ENCODE measurements around the gene PCTP.

Gene PCTP

DNA sequence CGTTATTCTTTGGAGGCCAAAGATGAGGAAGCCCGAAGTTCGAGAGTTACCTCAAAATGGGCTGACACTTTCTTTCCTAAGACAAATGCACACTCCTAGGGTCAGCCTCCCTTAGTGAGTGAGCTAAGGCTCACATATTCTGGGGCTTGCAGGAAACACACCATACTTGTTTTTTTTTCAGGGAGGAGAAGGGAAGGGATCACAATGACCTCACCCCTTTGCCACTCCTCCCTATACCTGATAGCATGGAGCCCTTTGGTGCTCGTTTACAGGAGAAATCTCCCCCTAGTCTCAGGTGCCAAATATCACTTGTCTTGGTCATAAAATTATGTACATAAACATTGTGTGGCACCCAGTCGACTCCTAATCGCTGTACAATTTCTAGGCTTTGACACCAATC is 23.6 kb upstream of the PCTP start:
- H3K4me3 ChIP-seq (ENCODE audit: low read depth, low read length), result no peak overlapping the region

- no peak overlapping the region for H3K4me3 ChIP-seq (ENCODE audit: low read depth, low read length)
These were observed 22.9 kb upstream of the PCTP start for GRCh38 chr17:55727920-55728319.

- H3K4me3 ChIP-seq (ENCODE audit: low read depth, low read length), result no peak overlapping the region
These were observed 22.5 kb upstream of the PCTP start for GRCh38 chr17:55728361-55728760.

- no peak overlapping the region for H3K4me3 ChIP-seq (ENCODE audit: low read depth, low read length)
These were observed 22.0 kb upstream of the PCTP start for GRCh38 chr17:55728833-55729232.

- no peak overlapping the region for H3K4me3 ChIP-seq (ENCODE audit: low read depth, low read length)
These were observed 21.4 kb upstream of the PCTP start for GRCh38 chr17:55729484-55729883.

GRCh38 chr17:55730380-55730779 is 20.5 kb upstream of the PCTP start:
- H3K4me3 ChIP-seq (ENCODE audit: low read depth, low read length), result no peak overlapping the region

DNA sequence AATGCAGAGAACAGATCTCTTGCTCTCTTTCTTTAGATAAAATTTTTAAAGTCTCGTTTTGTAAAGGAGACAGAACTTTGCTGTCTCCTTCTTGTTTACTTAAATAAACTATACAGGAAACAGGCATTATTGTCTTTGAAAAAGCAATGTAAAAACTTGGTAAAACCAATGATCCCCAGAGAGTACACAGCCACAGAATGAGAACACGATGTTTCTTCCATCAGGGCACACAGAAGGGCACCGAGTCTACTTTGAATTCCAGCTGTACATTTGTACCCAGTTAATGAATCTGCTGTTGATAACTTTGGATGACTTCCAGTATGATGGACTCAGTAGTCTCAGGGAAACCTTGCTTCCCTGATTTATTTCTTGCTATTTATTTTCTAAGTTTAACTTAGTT is 20.0 kb upstream of the PCTP start:
- no peak overlapping the region for H3K4me3 ChIP-seq (ENCODE audit: low read depth, low read length)

- no peak overlapping the region for H3K4me3 ChIP-seq (ENCODE audit: low read depth, low read length)
These were observed 19.1 kb upstream of the PCTP start for GRCh38 chr17:55731586-55732250.

GRCh38 chr17:55734128-55734781 is 16.6 kb upstream of the PCTP start:
- H3K4me3 ChIP-seq (ENCODE audit: low read depth, low read length), result no peak overlapping the region

- H3K4me3 ChIP-seq (ENCODE audit: low read depth, low read length), result no peak overlapping the region
These were observed 15.0 kb upstream of the PCTP start for GRCh38 chr17:55735731-55736405.

DNA sequence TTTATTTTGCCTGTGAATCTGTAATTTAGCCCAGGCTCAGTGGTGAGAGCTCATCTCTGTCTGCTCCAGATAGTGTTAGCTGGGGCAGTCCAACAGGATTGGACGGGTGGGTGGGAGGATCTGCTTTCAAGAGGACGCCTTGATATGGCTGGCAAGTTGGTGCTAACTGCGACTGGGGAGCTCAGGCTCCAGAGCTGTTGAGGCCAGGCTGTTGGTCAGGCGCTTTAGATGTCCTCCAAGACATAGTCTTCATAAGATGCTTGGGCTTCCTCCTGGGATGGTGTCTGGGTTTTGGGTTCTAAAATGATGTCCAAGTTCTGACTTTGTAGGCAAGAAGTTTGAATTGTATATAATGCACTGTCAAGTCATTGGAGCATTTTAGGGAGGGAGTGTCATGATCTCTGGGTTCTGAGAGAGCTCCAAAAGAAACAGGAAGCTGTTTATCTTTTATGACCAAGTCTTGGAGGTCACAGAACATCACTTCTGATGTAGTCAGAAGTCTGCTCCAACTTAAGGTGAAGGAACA is 12.8 kb upstream of the PCTP start:
- no peak overlapping the region for H3K4me3 ChIP-seq (ENCODE audit: low read depth, low read length)

DNA sequence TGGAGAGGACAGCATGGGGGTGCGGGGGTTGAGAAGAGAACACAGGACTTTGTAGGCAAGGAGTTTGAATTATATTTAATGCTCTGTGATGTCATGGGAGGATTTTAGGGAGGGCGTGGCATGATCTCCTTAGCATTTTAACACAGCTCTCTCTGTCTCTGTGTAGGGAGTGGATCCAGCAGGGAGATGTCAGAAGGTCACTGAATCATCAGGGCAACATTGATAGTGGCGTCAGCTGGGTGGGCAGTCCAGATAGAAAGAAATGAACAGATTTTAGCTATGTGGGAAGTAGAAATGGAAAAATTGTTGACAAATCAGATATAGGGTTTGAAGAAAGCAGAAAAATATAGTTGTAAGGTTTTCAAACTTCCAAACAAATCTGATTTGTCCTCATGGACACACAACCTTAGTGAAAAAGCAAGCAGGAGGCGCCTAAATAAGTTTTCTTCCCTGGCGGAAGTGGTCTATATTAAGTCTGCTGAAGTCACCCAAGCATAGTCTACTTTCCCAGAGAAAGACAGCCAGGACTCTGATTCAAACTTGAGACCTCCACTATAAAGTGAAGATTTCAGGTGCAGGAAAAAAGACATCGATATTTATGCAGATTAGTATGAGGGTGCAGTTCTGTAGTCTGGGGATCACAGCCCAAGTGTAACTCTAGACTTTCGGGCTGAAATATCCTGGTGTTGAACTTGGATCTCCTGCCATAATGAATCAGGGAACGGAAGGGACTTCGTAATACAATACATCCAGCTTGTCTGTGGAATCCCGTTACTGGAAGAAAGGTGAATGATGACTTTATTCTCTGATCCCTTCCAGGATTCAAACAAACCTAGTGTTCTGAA is 10.1 kb upstream of the PCTP start:
- no peak overlapping the region for H3K4me3 ChIP-seq (ENCODE audit: low read depth, low read length)

- H3K4me3 ChIP-seq (ENCODE audit: low read depth, low read length), result no peak overlapping the region
These were observed 9.5 kb upstream of the PCTP start for GRCh38 chr17:55741356-55741700.

DNA sequence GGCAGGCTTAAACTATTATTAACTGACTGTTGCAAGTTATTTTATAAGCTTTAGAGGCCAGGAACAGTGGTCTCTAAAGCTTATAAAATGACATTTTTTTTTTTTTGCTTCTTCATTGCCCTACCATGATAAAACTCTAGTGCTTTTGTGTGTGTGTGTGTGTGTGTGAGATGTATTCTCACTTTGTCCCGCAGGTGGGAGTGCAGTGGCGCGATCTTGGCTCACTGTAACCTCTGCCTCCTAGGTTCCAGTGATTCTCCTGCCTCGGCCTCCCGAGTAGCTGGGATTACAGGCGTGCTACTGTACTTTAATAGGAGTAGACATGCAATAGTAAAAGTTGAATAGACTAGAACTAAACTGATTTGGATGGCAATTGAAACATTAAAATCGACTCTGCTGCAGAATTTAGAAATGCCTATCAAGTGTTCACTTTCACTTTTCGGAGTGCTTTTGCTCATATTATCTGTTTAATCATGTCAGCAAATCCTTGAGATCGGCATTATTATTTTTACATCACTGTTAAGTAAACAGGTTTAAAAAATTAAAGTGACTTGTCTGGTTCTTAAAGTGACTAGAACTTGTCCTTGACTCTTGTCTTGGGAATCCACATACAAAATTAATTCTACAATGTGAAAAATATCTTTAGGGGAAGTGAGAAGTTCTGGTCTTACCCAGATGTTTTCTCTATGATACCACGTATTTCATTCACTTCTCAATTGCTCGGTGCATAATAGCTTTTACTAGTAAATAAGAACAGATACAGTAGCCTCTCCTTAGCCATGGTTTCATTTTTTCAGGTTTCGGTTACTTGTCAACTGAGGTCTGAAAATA is 8.4 kb upstream of the PCTP start:
- H3K4me3 ChIP-seq (ENCODE audit: low read depth, low read length), result no peak overlapping the region

DNA sequence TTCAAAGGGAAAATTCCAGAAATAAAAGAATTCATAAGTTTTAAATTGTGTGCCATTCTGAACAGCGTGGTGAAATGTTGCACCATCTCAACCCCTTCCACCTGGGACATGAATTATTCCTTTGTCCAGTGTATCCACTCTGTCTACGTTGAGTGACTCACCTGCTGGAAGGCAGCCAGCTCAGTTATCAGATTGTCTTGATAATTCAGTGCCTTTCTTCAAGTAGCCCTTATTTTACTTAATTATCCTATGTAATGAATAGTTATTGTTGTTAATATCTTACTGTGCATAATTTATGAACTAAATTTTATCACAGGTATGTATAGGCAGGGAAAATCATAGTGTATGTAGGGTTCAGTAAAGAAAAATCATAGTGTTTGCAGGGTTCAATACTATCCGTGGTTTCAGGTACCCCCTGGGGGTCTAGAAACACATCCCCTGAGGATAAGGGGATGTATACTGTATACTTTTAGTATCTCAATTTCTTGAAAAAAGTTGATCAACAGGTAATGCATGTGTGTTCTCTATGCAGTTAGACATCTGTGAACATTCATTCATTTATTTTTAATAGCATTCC is 7.7 kb upstream of the PCTP start:
- H3K4me3 ChIP-seq (ENCODE audit: low read depth, low read length), result no peak overlapping the region

DNA sequence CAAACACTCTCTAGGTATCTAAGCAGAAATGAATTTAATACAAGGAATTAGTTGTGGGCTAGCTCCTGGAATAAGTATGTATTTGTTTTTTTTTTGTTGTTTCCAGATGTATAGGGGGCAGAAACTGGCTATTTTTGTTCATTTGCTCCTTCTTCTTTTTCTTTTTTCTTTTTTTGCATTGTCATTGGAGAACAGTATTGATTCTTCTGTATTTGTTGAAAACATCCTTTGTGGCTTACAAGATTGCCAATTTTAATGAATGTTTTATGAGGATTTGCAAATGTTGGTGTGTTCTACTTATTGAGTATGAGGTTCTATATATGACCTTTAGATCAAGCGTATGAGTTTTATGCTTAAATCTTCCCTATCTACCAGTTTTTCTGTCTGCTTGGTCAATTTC is 5.6 kb upstream of the PCTP start:
- H3K4me3 ChIP-seq (ENCODE audit: low read depth, low read length), result no peak overlapping the region

DNA sequence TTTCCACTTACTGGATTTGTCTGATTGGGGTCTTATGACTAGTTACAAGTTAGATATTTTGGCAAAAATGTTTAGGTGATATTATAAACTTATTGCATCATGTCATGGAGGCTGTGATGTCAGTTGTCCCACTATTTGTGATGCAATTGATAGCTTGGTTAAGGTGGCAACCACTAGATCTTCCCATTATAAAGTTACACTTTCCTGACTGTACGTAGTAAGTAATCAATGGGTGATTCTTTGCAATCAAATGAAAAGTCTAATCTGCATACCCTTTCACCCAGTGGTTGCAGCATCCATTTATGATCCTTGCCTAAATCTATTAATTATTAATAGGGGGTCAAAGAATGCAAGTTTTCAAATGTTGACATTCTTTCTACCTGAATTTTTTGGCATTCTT is 4.4 kb upstream of the PCTP start:
- H3K4me3 ChIP-seq (ENCODE audit: low read depth, low read length), result no peak overlapping the region

- H3K4me3 ChIP-seq (ENCODE audit: low read depth, low read length), result no peak overlapping the region
These were observed 3.6 kb upstream of the PCTP start for GRCh38 chr17:55747209-55747608.

DNA sequence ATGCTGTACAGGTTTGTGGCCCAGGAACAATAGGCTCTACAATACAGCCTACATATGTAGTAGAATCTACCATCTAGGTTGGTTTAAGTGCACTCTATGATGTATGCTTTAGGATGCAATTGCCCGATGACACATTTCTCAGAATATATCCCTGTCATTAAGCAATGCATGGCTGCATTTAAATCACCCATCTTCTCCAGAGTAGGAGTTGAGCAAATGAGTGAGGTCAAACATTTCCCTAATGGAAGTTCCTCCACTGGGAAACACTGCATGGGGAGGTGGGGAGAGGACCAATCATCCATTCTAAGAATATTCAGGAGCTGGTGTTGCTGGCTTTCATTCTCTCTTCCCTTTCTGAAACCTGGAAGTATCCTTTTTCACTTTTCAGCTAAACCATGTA is 2.0 kb upstream of the PCTP start:
- no peak overlapping the region for H3K4me3 ChIP-seq (ENCODE audit: low read depth, low read length)

DNA sequence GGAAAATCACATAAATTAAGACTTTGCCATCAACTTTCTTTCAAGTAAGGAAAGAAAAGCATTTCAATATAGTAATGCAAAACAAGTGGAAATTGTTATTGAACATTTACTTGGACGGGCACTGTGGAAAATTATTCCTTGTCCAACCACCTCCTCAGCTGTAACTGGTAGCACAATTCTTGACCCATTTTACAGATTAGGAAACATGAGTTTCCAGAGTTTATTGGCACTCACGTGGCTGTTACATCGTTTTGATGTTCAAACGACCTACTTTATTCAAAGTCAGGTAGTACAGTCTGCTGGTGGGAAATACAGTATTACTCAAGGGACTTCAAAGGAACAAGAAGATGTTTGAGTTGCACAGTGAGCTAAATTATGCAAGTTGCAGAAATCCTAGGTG is 866 bp upstream of the PCTP start:
- no peak overlapping the region for H3K4me3 ChIP-seq (ENCODE audit: low read depth, low read length)

Measured in iPS-11a (cell line).